Posterior cingulate gyrus (tissue), 11 donors: Measurements from ENCODE around the gene CD44.

ENCODE experiments used
- DNase-seq, 10 donors: peaks; one replicate each; pipeline versions ENCODE4 v3.0.0 to v3.0.0-alpha.2; 2020 to 2021; ENCODE audit warnings: mixed read lengths in 3 of 10
- intact Hi-C: fragments of 100-400 bp; cut with DNase I; formaldehyde crosslinking; loops from one replicate; pipeline ENCODE4 v1.15.1; 2023

Gene CD44

DNA sequence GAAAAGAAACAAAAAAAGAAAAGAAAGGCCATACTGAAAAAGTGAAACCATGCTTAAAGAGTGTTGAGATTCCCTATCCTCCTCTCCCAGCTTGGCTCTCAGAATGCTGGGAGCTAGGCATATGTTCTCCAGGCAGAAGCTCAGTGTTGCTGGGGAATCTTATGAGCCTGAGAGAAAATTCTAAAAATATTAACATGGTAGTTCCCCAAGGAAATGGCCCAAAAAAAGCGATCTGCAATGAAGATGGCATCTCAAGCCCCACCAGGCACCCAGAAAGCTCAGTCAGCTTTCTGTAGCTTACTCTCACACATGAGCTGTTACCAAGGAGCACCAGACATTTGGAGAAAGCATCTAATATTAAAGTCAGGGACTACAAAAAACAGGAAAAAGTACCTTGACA lies 94.5 kb downstream of the CD44 start:
- intact Hi-C loops = loop anchor here (10.0 kb wide), 1 partner anchor 649 kb away; no protein-coding TSS in a partner anchor
- no peak for DNase-seq

- intact Hi-C loops = loop anchor here (10.0 kb wide), 1 partner anchor 650 kb away; no protein-coding TSS in a partner anchor
- no peak for DNase-seq
Measured at GRCh38 chr11:35234460-35235156, 95.6 kb downstream of the CD44 start.

DNA sequence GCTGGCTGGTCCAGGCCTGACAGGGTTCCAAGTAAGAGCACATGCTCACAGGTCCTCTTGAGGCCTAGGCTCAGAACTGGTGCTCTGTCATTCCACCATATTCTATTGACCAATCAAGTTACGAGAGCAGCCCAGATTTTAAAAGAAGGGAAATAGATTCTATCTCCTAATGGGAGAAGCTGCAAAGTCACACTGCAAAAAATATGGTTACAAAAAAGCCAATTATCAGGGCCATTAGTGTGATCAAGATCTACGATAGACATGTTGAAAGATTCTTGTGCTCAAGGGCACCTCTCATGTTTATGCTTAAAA lies 96.1 kb downstream of the CD44 start:
- DNase-seq = no peak
- intact Hi-C loops = loop anchor here (10.0 kb wide), 1 partner anchor 650 kb away; no protein-coding TSS in a partner anchor

DNA sequence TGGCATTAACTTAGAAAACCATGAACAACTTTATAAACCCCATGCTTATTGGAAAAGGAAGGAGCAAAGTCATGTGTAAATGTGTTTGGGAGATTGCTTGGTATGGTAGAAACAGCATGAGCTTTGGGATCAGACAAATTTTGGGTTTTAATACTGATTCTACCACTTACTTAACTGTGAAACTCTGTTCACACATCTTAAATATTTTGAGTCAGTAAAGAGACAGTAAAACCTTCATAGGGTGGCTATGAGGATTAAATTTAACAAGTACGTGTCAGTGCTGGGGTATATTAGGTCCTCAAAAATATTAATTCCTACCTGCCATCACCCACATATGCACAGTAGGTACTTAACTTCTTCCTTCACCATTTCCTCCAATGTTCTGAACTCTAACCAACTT lies 96.5 kb downstream of the CD44 start:
- no peak for DNase-seq
- intact Hi-C loops = loop anchor here (10.0 kb wide), 1 partner anchor 651 kb away; no protein-coding TSS in a partner anchor

DNA sequence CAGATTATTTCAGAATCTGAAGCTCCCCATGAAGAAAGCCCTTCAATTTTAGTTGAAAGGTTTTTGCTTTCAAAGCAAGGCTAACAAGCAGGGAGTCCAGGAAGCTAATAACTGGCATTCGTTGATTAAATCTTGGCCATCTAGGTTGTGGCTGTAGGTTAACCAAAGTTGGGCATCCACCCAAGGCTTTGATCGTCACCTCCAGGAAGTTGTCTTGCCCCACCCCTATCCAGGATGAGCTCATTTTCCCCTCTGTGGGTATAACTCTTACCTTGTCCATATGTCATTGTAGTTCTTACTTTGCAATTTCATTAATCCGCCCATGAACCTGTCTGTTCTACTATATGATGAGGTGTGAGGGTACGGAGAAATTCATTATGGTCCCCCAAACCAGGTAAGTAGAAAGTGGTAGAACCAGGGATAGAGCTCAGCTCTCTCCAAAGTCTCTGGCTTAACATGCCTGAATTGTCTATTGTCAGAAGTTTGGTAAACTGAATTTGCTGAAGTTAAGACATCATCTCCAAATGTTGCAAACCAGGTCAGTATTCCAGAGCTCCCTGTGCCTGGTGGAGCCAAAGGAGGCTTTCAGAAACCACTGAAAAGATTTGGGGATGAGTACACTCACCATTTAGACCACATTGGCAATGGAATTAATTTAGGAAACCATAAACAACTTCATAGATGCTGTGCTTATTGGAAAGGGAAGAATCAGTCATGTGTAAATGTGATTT lies 97.1 kb downstream of the CD44 start:
- intact Hi-C loops = loop anchor here (10.0 kb wide), 1 partner anchor 651 kb away; no protein-coding TSS in a partner anchor
- DNase-seq = no peak

GRCh38 chr11:35236667-35237003 lies 97.7 kb downstream of the CD44 start:
- intact Hi-C loops = loop anchor here (10.0 kb wide), 1 partner anchor 652 kb away; no protein-coding TSS in a partner anchor
- DNase-seq = no peak

GRCh38 chr11:35237351-35237750 lies 98.4 kb downstream of the CD44 start:
- no peak for DNase-seq
- intact Hi-C loops = loop anchor here (10.0 kb wide), 1 partner anchor 653 kb away; no protein-coding TSS in a partner anchor

DNA sequence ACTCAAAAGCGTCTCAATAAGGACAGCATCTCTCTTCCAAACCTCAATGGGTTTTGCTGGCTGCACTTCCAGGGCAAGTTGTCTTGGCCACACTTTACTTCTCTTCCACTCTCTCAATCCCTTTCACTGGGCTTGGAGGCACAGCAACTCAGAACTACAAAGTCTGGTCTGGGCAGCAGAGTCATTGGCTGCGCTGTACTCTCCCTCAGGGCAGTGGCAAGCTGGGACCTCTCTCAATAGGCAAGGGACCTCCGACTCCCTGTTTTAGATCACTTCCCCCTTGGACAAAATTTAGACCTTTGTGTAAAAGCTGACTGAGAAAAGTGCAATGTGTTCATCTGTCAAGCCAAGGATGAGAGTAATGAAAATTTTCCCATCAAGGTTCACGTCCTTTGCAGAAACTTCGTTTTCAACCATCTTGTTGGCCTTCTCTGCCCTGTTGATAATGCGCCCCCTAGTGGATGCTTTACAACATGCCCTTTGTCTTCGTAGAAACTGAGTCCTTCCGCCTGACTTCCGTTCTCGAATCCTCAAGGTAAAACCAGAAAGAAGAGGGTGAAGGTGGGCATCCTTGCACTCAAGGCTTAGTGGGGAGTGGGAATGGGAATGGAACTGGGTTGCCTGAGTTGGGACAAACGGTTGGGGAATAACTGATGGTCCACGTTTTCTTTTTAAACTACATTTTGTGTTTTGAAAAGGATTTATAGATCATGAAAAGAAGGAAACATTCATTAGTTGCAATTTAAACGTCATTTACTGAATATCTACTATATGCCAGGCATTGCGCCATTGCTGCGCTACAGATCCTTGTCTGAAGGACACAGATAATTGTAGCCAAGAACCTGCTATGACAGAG lies 99.1 kb downstream of the CD44 start:
- intact Hi-C loops = loop anchor here (2.0 to 10.0 kb wide), 2 partner anchors 311 to 653 kb away; no protein-coding TSS in a partner anchor
- peak in 3 of 10 donors; percentile 22 to 53 (median 25) for DNase-seq

DNA sequence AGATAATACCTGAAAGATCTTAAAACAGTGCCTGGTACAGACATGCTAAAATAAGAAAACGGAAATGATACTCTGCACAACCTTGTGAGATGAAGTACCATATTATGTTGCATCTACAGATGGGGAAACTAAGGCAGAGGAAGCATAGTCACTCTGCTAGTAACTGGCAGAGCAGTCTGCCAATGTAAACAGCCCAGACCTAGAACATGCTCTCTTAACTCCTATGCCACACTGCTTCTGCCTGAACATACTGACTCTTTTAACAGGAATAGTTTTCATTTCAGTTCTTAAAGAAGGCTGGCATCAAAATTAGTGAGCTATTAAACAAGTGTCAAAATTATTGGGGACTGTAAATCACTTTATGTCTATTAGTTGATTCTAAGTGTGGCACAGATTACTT lies 99.9 kb downstream of the CD44 start:
- DNase-seq = no peak
- intact Hi-C loops = loop anchor here (2.0 to 10.0 kb wide), 2 partner anchors 312 to 654 kb away; no protein-coding TSS in a partner anchor

DNA sequence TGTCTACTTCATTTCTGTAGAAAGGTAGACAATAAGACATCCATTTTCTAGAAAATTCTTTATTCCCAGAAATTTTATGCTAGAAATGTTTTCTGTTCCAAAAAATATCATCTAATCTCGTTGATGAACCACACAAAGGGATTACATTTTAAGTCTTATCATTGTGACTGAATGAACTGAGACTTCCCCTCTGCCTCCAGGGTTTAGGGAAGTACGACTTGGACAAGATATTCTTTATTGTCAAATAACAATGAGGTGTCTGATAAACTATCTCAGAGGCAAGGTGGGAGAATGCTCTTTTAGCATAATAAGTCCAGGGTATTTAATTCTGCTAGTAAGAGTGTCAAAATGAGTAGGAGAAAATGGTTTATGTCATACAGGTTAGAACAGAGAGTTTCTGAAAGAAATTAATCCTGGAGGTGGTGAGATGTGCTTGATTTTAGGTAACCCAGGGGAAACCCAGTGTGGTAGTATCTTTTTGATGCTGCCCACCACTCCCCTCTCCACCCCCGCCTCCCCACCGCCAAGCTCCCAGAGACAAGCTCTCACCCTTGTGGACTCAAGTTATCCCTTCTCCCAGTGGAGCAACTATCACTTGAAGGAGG lies 100.6 kb downstream of the CD44 start:
- no peak for DNase-seq
- intact Hi-C loops = loop anchor here (2.0 to 10.0 kb wide), 2 partner anchors 313 to 655 kb away; no protein-coding TSS in a partner anchor

GRCh38 chr11:35241083-35241482 lies 102.1 kb downstream of the CD44 start:
- DNase-seq = no peak
- intact Hi-C loops = no loop called here

DNA sequence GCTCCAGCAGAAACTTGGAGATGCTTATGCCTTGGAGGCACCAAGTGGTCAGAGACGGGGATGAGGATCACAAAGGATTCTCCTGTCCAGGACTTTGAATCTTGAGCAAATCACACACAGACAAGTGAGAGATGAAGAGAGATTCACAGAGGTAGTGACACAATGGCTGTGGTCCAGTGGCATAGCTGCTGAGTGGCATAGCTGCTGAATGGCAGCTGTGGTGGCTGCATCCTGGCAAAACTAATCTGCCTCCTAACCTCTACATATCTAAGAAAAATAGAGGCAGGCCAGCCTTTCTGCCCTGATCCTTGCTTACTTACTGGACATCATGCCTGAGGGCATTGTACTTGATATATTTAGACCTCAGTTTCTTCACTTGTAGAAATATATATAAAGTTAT lies 102.6 kb downstream of the CD44 start:
- DNase-seq = no peak
- intact Hi-C loops = no loop called here

DNA sequence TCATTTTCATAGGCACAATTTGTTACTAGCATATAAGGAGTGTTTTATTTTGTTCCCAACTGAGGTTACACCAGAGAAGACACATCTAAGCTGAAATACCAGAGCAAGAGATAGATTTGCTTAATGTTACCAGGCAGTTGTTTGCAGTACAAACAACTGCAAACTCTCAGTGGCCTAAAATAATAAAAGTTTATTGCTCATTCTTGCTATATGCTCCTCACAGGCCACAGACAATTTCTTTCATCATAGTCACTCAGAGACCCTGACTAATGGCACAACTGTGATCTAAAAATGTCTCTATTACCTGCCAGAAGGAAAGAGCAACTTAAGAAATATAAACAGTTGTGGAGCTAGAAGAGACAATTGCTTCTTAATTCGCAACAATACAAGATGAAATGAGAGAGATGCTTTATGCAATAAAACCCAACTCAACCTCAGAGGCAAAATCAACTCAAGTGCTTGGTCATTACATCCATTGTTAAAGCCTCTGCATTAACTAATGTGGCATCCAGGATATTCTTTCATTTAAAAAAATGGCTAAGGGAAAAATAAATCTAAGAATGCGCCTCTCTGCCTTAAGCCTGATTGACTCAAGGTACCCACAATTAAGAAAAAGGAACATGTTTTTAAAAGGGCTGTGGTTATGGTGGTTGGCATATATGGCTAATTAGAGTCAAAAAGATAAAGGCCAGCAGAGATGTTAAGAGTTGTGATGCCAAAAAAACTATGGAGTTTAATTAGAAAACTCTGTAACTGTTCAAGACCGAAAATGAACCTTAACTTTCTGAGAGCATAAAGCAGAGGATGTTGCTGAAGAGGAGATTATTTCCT lies 103.7 kb downstream of the CD44 start:
- intact Hi-C loops = no loop called here
- no peak for DNase-seq

DNA sequence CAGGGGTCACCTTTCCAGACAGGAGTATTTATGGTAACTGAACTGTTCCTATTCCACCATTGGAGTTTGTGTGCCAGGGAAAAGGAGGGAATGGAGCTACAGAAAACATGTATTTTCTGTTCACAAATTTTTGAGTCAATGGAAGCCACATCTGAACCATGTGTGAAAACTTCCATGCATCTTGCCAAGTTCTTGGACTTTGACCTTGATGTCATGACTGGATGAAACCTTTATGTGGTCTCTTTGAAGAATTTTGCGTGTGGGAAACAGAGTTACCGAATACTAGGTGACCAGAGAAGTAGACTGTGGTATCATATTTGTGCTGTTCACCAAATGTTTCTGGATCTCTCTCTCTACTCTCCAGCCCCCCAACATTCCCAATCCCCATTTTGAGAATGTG lies 104.8 kb downstream of the CD44 start:
- intact Hi-C loops = no loop called here
- no peak for DNase-seq

DNA sequence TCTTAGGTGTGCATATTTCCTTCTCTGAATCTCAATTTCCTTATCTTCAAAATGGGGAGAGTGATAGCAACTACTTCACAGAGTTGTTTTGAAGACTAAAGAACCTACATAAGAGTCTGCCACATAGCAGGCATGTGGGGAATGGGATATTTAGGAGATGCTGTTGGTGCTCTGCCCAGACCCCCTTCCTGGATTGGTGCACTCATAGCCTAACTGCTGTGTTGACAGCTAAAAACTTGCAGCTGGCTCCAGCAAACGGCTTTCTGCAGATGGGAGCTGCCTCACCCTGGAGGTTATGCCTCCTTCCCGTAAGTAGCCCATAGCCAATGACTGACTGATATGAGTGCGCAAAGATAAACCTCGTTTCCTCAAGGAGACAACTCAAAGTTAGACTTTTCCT lies 106.1 kb downstream of the CD44 start:
- no peak for DNase-seq
- intact Hi-C loops = no loop called here

DNA sequence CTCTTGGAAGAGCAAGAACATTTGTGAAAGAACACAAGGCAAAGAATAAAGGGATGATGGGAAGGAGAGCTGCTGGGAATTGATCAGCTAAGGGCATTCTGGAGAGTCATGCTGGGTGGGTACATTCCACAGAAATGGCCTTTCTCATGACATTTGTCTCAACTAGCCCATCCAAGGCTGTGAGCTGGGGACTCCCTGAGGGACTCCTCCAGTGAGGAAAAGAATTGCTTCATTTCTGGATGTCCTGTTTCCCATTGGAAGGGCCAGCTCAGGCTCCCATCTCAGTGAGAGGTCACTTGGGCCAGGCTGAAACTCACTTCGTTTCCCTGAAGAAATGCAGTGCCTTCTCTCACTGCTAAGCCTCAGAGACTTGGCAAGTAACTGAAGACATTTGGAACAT lies 106.8 kb downstream of the CD44 start:
- no peak for DNase-seq
- intact Hi-C loops = no loop called here

GRCh38 chr11:35246745-35247144 lies 107.8 kb downstream of the CD44 start:
- no peak for DNase-seq
- intact Hi-C loops = no loop called here

DNA sequence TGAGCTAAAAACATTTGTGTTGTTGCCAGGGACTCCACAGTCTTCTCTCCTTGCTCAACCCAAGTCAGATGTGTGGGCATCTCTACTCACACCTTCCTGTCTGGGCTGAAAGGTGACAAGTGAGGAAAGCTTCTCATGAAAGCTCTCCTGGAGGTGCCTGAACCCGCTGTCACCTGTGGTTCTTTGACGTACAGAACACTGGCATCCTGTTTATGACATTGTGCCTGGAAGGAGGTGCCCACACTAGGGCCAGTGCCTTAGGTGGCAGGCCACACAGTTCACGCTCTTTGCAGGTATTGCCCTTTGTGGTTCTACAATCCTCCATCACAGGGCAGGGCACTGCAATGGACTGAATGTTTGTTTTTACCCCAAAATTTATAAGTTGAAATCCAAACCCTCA lies 108.5 kb downstream of the CD44 start:
- intact Hi-C loops = no loop called here
- DNase-seq = no peak

GRCh38 chr11:35247863-35248262 lies 108.9 kb downstream of the CD44 start:
- intact Hi-C loops = no loop called here
- no peak for DNase-seq
